ENCODE results near the gene PACS1.

Gene PACS1

DNA sequence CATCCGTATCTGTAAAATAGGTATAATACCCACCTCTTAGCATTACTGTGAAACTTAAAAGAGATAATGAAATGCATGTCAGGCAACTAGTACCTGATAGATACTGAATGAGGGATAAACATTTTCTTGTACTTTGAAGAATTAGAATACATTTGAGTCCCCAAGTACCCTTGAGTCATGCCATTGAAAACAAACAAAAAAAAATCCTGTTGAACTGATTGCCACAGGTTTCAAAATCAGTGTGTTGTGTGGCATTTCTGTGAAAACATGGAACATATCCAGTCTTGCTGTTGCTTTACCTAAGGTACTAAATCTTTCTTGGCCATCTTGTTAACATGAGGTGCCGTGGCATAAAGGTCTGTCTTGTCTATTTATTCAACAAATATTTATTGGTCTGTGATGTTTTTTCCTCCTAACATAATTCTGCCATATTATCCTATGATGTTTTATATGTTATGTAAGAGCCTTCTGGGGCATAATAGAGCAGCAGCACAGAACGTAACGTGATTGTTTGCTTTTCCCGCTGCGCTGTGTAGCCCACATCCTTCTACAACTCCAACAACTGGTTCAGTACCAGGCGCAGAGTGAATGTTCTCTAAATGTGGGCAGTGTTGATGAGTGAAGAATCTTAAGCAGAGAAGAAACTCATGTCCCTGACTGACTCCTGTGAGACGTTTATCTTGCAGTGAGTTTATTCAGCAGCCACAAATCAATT is 119.1 kb downstream of the PACS1 start:
- DNase-seq, result no peak

DNA sequence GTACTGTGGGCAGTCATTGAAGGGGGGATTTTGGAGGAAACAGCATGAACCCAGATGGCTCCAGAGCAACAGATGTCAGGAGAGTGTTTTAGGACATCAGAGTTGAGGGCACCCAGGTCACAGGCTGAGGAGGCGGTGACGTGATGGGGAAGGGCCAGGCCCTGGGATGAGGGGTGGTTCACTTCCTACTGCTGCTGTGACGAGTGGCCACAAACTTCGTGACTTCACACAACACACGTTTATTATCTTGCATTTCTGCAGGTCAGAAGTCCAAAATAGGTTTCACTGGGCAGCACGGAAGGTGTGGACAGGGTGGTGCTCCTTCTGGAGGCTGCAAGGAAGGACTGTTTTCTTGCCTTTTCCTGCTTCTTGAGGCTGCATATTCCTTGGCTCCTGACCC is 120.7 kb downstream of the PACS1 start:
- DNase-seq, result no peak

DNA sequence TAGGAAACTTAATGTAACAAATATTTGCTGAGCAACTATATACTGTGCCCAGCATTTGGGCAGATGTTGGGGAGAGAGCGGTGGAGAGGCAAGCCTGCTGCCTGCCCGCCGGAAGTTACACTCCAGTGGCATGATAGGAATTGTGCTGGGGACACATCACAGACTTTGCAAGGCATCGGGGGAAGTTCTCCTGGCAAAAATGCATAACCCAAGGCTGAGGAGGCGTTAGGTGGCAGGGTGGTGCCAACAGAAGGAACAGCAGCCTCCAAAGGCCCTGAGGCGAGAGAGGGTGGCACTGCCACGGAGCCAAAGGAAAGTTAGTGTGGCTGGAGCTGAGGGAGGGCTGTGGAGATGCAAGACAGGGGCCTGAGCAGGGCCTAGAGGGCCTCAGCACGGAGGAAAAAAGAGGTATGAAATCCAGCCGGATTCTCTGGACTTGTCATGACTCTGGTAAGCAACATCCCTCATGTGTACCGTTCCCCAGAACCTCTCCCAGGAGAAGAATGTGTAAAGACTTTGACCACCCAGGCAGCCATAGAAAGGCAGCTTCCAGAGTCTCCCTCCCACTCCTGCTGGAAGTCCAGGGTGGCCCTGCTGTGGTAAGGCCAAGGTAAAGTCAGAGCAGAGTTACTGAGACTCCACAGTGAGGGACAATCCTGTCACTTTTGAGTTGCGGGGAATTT is 122.2 kb downstream of the PACS1 start:
- no peak for DNase-seq

DNA sequence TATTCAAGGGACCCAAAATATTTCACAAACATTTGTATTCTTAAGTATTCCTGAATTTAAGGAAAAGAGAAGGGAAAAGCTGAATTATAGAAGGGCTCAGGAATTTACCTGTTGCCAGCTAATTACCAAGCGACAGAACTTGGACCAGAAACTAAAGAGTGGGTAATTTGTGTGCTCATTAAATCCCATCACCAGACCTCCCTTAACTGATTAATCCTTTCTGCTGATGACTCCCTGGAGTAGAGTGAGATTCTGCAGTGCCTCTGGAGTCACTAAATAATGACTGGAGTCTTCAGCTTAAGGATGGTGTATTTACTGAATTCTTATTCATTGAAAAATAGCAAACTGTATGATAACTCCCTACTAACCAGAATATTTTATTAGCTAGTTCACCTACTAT is 124.3 kb downstream of the PACS1 start:
- no peak for DNase-seq

DNA sequence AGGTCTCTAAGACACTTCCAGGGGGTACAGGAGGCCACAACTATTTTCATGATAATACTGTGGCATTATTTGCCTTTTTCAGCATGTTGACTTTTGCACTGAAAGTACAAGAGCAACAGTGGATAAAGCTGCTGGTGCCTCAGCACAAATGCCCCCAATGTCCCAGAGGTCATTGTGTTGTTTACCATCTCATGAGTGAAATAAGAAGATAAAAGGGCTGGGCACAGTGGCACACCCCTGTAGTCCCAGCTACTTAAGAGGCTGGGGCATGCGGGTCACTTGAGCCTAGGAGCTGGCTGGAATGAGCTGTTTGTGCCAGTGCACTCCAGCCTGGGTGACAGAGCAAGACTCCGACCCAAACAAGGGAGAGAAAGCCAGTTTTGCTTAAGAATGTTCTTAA is 125.8 kb downstream of the PACS1 start:
- DNase-seq, result no peak

DNA sequence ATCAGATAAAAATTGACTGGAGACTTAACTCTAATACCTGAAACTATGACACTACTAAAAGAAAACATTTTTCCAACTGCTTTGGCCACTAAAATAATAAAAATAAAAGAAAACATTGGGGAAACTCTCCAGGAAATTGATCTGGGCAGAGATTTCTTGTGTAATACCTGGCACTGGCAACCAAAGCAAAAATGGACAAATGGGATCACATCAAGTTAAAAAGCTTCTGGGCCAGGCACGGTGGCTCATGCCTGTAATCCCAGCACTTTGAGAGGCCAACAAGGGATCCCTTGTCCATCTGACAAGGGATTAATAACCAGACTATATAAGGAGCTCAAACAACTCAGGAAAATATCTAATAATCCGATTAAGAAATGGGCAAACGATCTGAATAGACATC is 133.8 kb downstream of the PACS1 start:
- DNase-seq, result no peak

DNA sequence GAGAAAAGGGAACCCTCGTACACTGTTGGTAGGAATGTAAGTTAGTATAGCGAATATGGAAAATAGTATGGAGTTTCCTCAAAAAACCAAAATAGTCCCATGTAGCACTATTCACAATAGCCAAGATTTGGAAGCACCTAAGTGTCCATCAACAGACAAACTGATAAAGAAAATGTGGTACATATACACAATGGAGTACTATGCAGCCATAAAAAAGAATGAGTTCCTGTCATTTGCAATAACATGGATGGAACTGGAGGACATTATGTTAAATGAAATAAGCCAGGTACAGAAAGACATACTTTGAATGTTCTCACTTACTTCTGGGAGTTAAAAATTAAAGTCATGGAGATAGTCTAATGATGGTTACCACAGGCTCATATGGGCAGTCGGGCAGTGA is 134.3 kb downstream of the PACS1 start:
- DNase-seq, result no peak

DNA sequence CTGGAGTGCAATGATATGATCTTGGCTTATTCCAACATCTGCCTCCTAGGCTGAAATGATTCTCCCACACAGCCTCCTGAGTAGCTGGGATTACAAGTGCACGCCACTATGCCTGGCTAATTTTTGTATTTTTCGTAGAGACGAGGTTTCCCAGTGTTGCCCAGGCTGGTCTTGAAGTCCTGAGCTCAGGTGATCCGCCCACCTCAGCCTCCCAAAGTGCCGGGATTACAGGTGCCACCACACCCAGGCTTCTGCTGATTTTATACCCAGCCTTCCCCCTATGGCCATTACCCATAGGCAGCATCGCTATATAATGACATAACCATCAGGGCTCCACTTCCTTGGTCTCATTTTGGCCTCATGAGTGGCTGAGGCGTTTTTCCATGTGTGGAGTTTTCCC is 137.7 kb downstream of the PACS1 start:
- DNase-seq, result no peak

DNA sequence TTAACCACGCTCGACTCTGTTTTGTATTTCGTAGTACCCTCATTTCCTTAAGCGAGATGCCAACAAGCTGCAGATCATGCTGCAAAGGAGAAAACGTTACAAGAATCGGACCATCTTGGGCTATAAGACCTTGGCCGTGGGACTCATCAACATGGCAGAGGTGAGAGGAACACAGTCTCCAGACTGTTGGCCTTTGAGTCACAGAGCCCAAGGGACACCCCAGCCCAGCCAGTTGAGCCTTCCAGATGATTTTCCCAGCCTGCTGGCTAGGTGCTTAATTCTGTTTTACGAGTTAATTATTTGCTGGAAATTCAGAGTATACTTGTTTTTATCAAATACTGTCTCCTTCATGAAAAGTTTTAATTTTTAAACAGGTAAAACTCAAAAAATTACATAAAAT is 141.0 kb downstream of the PACS1 start:
- no peak for DNase-seq

DNA sequence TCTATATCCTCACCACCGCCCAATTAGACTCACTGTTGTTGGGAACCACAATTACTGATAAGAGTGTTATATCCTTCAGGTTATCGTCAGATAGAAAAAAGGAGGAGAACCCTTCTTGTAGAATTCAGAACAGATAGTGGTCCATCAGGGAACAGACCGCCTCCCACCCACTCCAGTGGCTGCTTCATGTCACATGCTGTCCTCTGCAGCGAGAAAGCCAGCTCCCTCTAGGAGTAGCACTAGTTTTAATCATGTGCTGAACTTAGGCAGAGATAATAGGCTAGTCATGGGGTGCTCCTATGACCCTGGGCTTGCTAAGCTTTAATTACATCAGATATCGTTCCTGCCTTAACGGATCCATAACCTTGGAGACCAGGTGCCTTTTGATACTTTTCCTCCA is 146.8 kb downstream of the PACS1 start:
- no peak for DNase-seq

DNA sequence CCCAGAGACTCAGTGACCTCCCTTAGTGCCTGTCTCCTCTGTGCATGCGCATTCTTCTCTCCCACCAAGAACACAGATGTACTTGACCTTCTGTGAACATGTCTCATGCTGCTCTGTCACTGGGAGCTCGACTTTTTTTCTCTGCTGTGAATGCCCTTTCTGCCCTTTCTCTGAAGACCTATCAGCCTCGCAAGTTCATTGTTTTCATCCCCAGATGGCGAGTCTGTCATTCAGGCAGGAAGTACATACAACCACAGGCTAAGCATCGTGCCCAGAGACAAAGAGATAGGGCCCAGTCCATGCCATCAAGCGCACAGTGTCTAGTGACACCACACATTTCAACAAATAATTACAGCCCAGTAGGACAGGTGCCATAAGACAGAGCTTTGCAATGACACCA is 148.0 kb downstream of the PACS1 start:
- DNase-seq, result no peak

DNA sequence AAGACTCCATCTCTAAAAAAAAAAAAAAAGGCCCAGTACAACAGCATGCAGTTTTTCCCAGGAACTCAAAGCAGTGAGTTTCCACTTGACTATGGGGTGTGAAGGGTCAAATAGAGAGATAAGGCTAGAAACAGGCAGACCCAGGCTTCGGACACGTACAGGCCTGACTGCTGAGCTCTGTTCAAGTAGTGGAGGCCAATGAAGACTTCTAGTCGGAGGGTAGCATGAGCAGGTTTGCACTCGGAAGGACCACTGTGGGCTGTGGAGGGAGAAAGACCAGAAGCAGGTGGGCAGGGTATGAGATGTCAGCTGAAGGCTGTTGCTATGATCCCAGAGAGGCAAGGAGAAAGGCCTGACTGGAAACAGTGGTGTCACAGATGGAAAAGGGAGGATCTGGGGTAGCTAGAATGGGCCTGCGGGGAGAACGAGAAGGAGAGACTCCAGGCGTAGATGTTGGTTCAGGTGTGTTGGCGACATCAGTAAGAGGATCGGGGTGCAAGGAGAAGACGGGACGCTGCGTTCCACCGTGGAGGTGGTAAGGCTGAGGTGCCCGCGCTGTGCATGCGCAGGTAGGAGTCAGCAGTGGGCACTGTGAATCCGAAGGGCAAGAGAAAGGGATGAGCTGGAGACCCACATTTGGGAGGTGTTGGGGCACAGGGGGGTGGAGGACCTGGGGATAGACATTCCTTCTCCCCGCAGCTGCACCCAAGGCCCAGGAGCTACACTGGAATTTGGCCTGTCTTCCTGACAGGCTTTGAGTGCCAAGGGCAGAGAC is 149.0 kb downstream of the PACS1 start:
- DNase-seq, result no peak

DNA sequence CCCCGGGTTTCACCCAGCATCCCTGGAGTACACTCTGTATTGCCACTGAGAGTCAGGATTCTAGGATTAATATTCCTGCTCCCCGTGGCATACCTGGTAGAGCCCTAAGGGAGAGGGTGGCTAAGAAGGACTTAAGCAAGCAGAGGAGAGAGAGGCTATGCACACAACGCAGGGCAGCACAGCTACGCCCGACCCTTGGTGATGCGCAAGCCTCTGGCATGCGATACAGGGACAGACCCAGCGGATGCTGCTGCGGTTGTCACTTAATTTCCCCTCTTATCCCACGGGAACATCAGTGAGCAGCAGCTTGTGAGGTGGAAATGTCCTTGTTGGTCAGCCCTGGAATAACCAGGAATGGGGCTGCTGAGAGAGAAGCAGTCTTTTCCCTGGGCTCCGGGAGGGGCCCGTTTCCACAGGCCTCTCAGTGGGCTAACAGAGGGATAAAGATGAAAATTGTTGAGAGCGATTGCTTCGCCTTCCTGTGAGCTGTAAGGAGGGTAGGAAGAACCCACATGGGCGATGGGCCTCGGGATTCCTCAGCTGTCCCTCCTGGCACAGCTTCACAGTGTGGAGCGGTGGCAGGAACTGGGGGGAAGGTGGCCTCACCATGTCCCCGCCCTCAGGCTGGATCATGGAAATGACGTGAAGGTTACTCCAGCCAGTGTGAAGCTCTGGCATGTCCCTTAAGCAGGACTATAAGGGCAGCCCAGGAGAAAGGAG is 149.9 kb downstream of the PACS1 start:
- DNase-seq, result no peak

DNA sequence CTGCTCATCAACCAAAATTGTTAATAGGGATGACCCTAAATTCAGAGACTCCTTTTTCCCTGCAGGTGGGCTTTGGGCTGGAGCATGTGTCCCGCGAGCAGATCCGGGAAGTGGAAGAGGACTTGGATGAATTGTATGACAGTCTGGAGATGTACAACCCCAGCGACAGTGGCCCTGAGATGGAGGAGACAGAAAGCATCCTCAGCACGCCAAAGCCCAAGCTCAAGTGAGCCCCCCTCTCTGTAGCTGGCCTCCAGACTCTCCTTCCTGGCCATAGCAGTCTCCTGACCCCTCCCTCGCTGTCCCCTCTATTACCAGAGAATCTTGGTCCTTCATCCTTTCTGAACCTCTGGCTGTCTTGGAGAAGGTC is 150.5 kb downstream of the PACS1 start:
- no peak for DNase-seq

DNA sequence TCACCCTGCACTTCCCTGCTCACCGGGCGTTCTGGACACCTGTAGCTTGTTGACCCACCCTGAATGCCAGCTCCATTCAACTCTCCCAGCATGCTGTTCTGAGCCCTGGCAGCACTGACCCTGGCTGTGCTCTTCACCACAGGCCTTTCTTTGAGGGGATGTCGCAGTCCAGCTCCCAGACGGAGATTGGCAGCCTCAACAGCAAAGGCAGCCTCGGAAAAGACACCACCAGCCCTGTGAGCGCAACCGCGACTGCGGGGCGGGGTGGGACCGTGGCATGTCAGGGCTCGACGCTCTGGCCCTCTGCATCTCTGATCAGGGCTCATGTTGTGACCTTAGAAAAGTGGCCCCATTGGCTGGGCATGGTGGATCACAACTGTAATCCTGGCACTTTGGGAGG is 150.9 kb downstream of the PACS1 start:
- DNase-seq, result no peak

DNA sequence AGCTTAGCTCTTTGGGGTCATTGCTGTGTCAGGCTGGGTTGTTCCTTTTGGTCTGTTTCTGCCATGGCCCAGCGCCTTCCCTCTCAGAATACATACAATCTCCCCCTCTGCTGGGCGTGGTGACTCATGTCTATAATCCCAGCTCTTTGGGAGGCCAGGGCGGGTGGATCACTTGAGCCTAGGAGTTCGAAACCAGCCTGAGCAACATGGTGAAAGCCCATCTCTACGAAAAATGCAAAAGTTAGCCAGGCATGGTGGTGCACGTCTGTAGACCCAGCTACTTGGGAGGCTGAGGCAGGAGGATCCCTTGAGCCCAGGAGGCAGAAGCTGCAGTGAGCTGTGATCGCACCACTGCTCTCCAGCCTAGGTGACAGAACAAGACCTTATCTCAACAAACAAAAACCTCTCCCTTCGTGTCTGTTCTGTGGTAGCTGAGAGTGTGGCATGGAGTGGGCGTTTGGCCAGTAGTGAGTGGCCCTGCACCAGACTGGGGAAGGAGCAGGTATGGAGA is 151.7 kb downstream of the PACS1 start:
- no peak for DNase-seq

DNA sequence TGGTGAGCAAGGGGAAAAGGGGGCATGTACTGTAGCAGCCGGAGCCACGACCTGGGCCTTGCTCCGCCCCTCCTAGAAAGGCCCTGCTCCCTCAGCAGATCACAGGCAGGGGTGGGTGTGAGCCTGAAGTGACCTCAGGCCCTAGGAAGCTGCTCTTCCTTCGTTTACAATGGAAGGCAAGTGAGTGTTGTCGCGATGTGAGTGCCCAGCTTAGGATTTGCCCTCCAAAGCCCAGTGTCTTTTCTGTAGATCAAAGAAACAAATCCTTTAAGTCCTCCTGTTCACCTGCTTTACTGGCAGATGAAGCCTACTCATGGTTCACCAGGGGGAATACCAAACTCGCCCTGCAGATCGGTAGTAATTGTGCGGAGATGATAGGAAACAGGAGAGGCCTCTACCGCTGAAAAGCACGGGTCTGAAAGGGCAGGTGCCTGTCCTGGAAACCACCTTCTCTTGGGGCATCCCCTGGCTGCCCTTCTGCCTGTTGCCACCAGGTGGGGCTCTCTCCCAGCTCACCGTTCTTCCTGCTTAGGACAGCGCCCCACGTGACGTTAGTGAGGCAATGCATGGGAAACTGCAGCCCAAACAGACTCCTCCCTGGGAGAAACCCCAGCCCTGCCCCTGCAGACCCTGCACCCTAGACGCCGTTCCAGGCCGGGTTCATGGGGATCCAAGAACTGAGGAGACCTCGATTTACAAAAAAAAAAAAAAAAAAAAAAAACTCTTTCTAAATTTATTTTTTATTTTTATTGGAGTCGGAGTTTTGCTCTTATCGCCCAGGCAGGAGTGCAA is 152.5 kb downstream of the PACS1 start:
- peak; percentile 96 for DNase-seq

DNA sequence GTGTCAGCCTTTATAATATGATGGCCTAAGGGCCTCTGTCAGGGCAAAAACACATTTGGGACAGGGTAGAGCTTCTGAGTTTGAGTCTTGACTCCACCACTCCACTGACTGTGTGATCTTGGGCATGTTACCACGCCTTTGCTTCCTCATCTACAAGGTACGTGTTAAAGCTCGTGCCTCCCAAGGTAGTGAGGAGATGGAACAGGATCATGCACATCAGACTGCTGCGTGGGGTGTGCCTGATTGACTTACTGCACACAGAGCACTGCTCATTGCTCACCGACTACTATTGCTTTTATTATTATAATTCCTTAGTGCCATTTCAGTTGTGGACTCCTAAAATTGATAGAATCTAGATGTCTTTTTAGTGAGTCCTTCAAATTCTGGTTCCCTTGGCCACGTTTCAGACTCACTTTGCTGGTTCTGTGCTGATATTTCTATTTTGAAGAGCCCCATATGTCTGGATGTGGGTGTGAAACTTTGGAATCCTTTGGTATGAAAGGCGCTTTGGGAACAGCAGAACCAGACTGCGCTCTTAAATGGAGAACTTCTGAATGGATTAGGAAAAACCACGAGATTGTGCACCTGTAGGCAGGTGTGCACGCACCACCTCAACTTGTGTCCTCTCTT is 154.3 kb downstream of the PACS1 start:
- DNase-seq, result no peak

DNA sequence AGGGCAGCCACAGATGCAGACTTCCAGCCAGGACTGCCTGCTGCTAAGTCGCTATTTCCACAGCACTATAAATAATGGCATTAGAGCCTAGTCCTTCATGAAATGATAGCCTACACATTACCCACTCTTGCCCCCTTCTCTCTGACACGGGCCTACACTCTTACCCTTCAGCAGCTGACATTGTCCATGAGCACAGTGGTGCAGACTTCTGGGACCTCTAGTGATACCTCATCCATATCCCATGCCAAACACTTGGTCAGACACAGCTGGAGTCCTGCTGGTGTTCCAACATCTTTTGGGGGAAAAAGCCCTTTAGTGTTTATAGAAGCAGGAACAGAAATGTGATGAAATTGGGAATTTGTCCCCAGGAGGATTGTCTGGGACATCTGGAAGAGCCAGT is 155.0 kb downstream of the PACS1 start:
- no peak for DNase-seq

DNA sequence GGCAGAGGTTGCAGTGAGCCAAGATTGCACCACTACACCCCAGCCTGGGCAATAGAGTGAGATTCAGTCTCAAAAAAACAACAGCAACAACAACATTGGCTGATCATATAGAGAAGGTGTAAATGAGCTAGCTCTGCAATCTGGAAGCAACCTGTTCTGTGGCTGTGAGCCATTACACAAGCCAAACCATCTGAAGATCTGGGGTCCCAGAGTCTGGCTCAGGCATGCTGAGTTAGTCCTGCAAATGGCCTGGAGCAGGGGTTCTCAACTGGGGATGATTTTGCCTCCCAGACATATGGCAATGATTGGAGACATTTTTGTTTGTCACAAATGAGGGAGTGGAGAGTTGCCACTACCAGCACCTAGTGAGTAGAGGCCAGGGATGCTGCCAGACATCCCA is 156.0 kb downstream of the PACS1 start:
- no peak for DNase-seq

DNA sequence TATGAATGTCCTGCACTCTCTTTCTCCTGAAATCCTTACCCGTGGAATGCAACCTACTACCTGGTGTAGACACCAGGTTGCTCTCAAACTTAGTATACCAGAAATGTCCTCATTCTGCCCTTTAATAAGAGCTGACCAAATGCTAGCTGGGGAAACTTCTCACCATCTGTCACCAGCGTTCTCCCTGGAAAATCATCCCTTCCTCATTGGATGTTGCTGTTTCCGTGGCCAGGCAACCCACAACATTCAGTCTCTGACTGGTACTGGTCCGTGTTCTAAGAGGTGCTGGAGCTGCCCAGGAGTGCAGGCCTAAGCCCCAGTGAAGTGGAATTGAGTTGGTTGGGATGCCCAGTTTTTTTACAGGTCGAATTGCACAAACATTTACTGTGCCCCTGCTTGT is 157.6 kb downstream of the PACS1 start:
- DNase-seq, result no peak

DNA sequence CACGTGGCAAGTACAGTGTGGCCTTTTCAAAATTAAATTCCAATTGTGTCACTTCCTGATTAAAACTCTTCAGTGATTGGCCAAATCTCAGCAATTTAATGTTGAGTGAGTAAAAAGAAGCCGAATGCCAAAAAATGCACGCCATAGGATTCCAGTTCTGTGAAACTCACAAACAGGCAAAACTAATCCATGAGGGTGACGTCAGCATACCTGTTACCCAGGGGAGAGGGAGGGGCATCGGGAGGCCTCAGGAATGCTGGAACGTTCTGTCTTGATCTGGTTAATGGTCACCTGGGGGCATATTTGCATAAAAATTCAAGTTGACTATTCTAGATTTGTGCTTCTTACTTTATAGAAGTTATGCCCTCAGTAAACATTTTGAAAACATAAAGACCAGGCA is 158.4 kb downstream of the PACS1 start:
- no peak for DNase-seq
